NK-92 (cell line): Measurements from ENCODE around the gene PLA2G4F.

Experiments
- DNase-seq: peaks from one replicate; lab custom pipeline; 2025; ENCODE audit not compliant: unreplicated experiment; lab: John Stamatoyannopoulos, UW

The PLA2G4F gene

GRCh38 chr15:42149493-42150218, 6.8 kb downstream of the PLA2G4F start:
- no peak for DNase-seq

GRCh38 chr15:42148808-42149492, 7.5 kb downstream of the PLA2G4F start:
- DNase-seq = no peak

- no peak for DNase-seq
Observed at GRCh38 chr15:42147431-42147735, 9.1 kb downstream of the PLA2G4F start.

GRCh38 chr15:42146551-42147430, 9.6 kb downstream of the PLA2G4F start:
- no peak for DNase-seq

GRCh38 chr15:42145546-42146455, 10.6 kb downstream of the PLA2G4F start:
- no peak for DNase-seq

GRCh38 chr15:42144841-42145375, 11.5 kb downstream of the PLA2G4F start:
- DNase-seq = no peak

- no peak for DNase-seq
Observed at GRCh38 chr15:42143866-42144625, 12.4 kb downstream of the PLA2G4F start.

GRCh38 chr15:42143356-42143755, 13.1 kb downstream of the PLA2G4F start:
- no peak for DNase-seq

- no peak for DNase-seq
Observed at GRCh38 chr15:42141795-42142667, 14.4 kb downstream of the PLA2G4F start.

GRCh38 chr15:42141246-42141645, 15.2 kb downstream of the PLA2G4F start:
- no peak for DNase-seq

GRCh38 chr15:42140383-42141070, 15.9 kb downstream of the PLA2G4F start:
- DNase-seq = no peak

GRCh38 chr15:42139596-42139995, 16.8 kb downstream of the PLA2G4F start:
- no peak for DNase-seq

- no peak for DNase-seq
Observed at GRCh38 chr15:42138968-42139386, 17.5 kb downstream of the PLA2G4F start.

GRCh38 chr15:42138411-42138810, 18.0 kb downstream of the PLA2G4F start:
- no peak for DNase-seq

GRCh38 chr15:42137461-42138261, 18.8 kb downstream of the PLA2G4F start:
- no peak for DNase-seq

GRCh38 chr15:42136513-42136912, 19.9 kb downstream of the PLA2G4F start:
- DNase-seq = no peak

GRCh38 chr15:42135351-42135750, 21.1 kb downstream of the PLA2G4F start:
- no peak for DNase-seq
